H9 (cell line): ENCODE results near the gene METTL16. TPM values are rescaled to one million over a fixed set of nuclear protein-coding genes. Genes with fewer than 3 reads are reported as not detected.

ENCODE experiments used
- DNase-seq: peaks from one replicate; pipeline ENCODE4 v3.0.0-alpha.2; 2017
- H2AFZ ChIP-seq: one replicate; pipeline ENCODE4 v1.6.1; 2013; ENCODE audit warnings: mild to moderate bottlenecking, low read length, control low read depth, moderate library complexity
- H2AK5ac ChIP-seq: 2 replicates; pipeline ENCODE4 v1.6.1; 2013; ENCODE audit warnings: low read length, control low read depth, mixed read lengths; ENCODE audit not compliant: insufficient read length
- H2BK120ac ChIP-seq: one replicate; pipeline ENCODE4 v1.6.1; 2013; ENCODE audit warnings: low read depth, mild to moderate bottlenecking, low read length, control low read depth, inconsistent platforms; ENCODE audit not compliant: poor library complexity, severe bottlenecking
- H2BK12ac ChIP-seq: 2 replicates; pipeline ENCODE4 v1.6.1; 2013; ENCODE audit warnings: low read length, control low read depth, mixed read lengths, low read depth; ENCODE audit not compliant: insufficient read length
- H2BK15ac ChIP-seq: 2 replicates; pipeline ENCODE4 v1.6.1; 2013; ENCODE audit warnings: low read depth, low read length, control low read depth
- H2BK20ac ChIP-seq: one replicate; pipeline ENCODE4 v1.6.1; 2013; ENCODE audit warnings: low read depth, mild to moderate bottlenecking, low read length, control low read depth, inconsistent platforms; ENCODE audit not compliant: poor library complexity, severe bottlenecking
- H2BK5ac ChIP-seq: 2 replicates; pipeline ENCODE4 v1.6.1; 2013; ENCODE audit warnings: low read length, control low read depth, mixed read lengths; ENCODE audit not compliant: insufficient read length
- H3K14ac ChIP-seq: 2 replicates; pipeline ENCODE4 v1.6.1; 2013; ENCODE audit warnings: low read length, control low read depth; ENCODE audit not compliant: insufficient read depth
- H3K18ac ChIP-seq: 2 replicates; pipeline ENCODE4 v1.6.1; 2013; ENCODE audit warnings: low read depth, mild to moderate bottlenecking, mixed read lengths, low read length, control low read depth; ENCODE audit not compliant: insufficient read length
- H3K23ac ChIP-seq: 2 replicates; pipeline ENCODE4 v1.6.1; 2013; ENCODE audit warnings: low read length, control low read depth, mixed read lengths, low read depth; ENCODE audit not compliant: insufficient read length
- H3K23me2 ChIP-seq: 2 replicates; pipeline ENCODE4 v1.6.1; 2013; ENCODE audit warnings: low read depth, mild to moderate bottlenecking, mixed read lengths, low read length, control low read depth; ENCODE audit not compliant: insufficient read length, poor library complexity, severe bottlenecking
- H3K27ac ChIP-seq: 2 replicates; pipeline ENCODE4 v1.5.1; 2013; ENCODE audit warnings: low read length, control low read depth, mixed read lengths, low read depth; ENCODE audit not compliant: insufficient read length
- H3K27me3 ChIP-seq: 2 replicates; pipeline ENCODE4 v1.6.1; 2013; ENCODE audit warnings: low read length, control low read depth, inconsistent platforms; ENCODE audit not compliant: insufficient read depth
- H3K4ac ChIP-seq: 2 replicates; pipeline ENCODE4 v1.6.1; 2013; ENCODE audit warnings: low read depth, mild to moderate bottlenecking, control low read depth, inconsistent platforms, low read length, moderate library complexity
- H3K4me1 ChIP-seq: 2 replicates; pipeline ENCODE4 v1.6.1; 2013; ENCODE audit warnings: low read length, control low read depth, inconsistent platforms; ENCODE audit not compliant: insufficient read depth
- H3K4me2 ChIP-seq: 2 replicates; pipeline ENCODE4 v1.6.1; 2013; ENCODE audit warnings: low read length, control low read depth, mixed read lengths; ENCODE audit not compliant: insufficient read length, insufficient read depth
- H3K56ac ChIP-seq: 2 replicates; pipeline ENCODE4 v1.6.1; 2013; ENCODE audit warnings: low read depth, mild to moderate bottlenecking, mixed read lengths, low read length, control low read depth; ENCODE audit not compliant: insufficient read length
- H3K79me1 ChIP-seq: 2 replicates; pipeline ENCODE4 v1.6.1; 2013; ENCODE audit warnings: low read depth, mild to moderate bottlenecking, moderate library complexity, low read length, control low read depth, inconsistent platforms; ENCODE audit not compliant: insufficient read depth, poor library complexity, severe bottlenecking
- H3K79me2 ChIP-seq: 2 replicates; pipeline ENCODE4 v1.6.1; 2013; ENCODE audit warnings: low read length, control low read depth, inconsistent platforms; ENCODE audit not compliant: insufficient read depth
- H3K9ac ChIP-seq: 2 replicates; pipeline ENCODE4 v1.6.1; 2013; ENCODE audit warnings: low read length, control low read depth, mixed read lengths; ENCODE audit not compliant: insufficient read length; ENCODE audit errors: extremely low read depth
- H3K9me3 ChIP-seq: one replicate; pipeline ENCODE4 v1.6.1; 2013; ENCODE audit warnings: low read depth, low read length, inconsistent platforms; ENCODE audit not compliant: control insufficient read depth
- H3T11ph ChIP-seq: one replicate; pipeline ENCODE4 v1.6.1; 2013; ENCODE audit warnings: mild to moderate bottlenecking, low read length, control low read depth, inconsistent platforms
- H4K20me1 ChIP-seq: one replicate; pipeline ENCODE4 v1.6.1; 2013; ENCODE audit not compliant: control insufficient read depth, insufficient read length, insufficient read depth
- H4K5ac ChIP-seq: 2 replicates; pipeline ENCODE4 v1.6.1; 2013; ENCODE audit warnings: low read depth, mild to moderate bottlenecking, mixed read lengths, low read length, control low read depth; ENCODE audit not compliant: insufficient read length
- H4K8ac ChIP-seq: replicated peaks from 2 replicates; pipeline ENCODE4 v1.6.1; 2013; ENCODE audit warnings: low read length, control low read depth, mixed read lengths, low read depth; ENCODE audit not compliant: insufficient read length
- H4K91ac ChIP-seq: 2 replicates; pipeline ENCODE4 v1.6.1; 2013; ENCODE audit warnings: low read depth, mild to moderate bottlenecking, moderate library complexity, mixed read lengths, low read length, control low read depth; ENCODE audit not compliant: insufficient read length
- H3K27ac Mint-ChIP-seq, 3 experiments: 2 replicates in 2 of 3; 3 replicates in 1 of 3; pipeline ENCODE4 v1.8.0; 2020 to 2021; ENCODE audit warnings: mixed read lengths in 3 of 3, mild to moderate bottlenecking in 1 of 3, moderate library complexity in 1 of 3
- H3K27me3 Mint-ChIP-seq: 2 replicates; pipeline ENCODE4 v1.8.0; 2021; ENCODE audit warnings: low read depth, mild to moderate bottlenecking, moderate library complexity, mixed read lengths
- H3K36me3 Mint-ChIP-seq, 3 experiments: 2 replicates in 2 of 3; 3 replicates in 1 of 3; pipeline ENCODE4 v1.8.0; 2020 to 2021; ENCODE audit warnings: low read depth in 3 of 3, mixed read lengths in 3 of 3; ENCODE audit not compliant: insufficient read depth in 1 of 3
- H3K4me1 Mint-ChIP-seq, 2 experiments: 2 replicates each; pipeline ENCODE4 v1.8.0; 2020; ENCODE audit warnings: mixed read lengths in 2 of 2
- H3K4me3 Mint-ChIP-seq, 2 experiments: 2 replicates in 1 of 2; 3 replicates in 1 of 2; pipeline ENCODE4 v1.8.0; 2020 to 2021; ENCODE audit warnings: mild to moderate bottlenecking in 2 of 2, mixed read lengths in 2 of 2, moderate library complexity in 1 of 2
- H3K9me3 Mint-ChIP-seq, 2 experiments: 2 replicates in 1 of 2; 3 replicates in 1 of 2; pipeline ENCODE4 v1.8.0; 2020; ENCODE audit warnings: mild to moderate bottlenecking in 2 of 2, mixed read lengths in 2 of 2, moderate library complexity in 1 of 2
- WGBS: extraction: QIAGEN DNeasy Blood & Tissue Kit; methylation state at CpG from one replicate; pipeline ENCODE4 v1.1.7; 2013; ENCODE audit warnings: missing lambda C conversion rate, low lambda C conversion rate, mixed read lengths; ENCODE audit not compliant: insufficient read length; ENCODE audit errors: extremely low coverage; 5-methylcytosine and 5-hydroxymethylcytosine counted together
- total RNA-seq: library from RNA; stranded (reverse); gene quantifications from 2 replicates; pipeline ENCODE4 v1.2.1, GENCODE V29; 2021
- TF ChIP-seq, protein P1 (sequence below): fragments of 200-600 bp; sonication (generic); conservative IDR thresholded peaks from 3 replicates; pipeline ENCODE4 v1.8.0; 2021; ENCODE audit warnings: antibody characterized with exemption, mild to moderate bottlenecking

Gene METTL16
- total RNA-seq, 1 experiment from 2014 or later, result 55.4 TPM

DNA sequence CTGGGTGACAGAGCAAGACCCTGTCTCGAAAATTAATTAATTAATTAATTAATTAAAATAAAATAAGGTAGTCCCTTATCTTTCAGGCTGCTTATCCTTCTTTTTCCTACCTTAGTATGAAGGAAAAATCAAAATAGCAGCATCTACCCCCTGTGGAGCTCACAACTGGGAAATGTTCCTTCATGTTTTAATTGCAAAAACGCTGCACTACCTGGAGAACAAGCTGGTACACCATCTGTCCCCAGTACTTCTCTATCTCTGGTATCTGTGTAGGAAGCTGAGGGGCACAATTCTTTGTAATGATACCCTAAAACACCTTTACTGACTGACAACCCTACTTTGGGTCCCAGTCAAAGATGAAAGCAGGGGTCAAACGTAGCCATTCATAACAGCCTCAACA lies 55.7 kb downstream of the METTL16 start:
- H3K14ac ChIP-seq, result no peak overlapping the region
- H2BK12ac ChIP-seq, result no peak overlapping the region
- H3K79me2 ChIP-seq, result no peaks in the 10 kb centered on the region; the same call in 1 of the 2 replicates
- Mint-ChIP-seq H3K9me3 (no peaks in the 10 kb centered on the region), H3K4me1 (peaks cover 7 to 11% of the 10 kb centered on the region in 2 experiments; a peak in 3 of 4 replicates), H3K27me3 (no peaks in the 10 kb centered on the region), H3K4me3 (no peak overlapping the region), H3K36me3 (peaks cover 9 to 36% (median 27%) of the 10 kb centered on the region in 3 experiments; a peak in 6 of 7 replicates), H3K27ac (no peak overlapping the region; a peak in 1 of 7 replicates)
- H3K27me3 ChIP-seq, result no peaks in the 10 kb centered on the region
- no peak overlapping the region for H2AFZ ChIP-seq
- no peak overlapping the region for H2BK15ac ChIP-seq
- no peak overlapping the region for H4K8ac ChIP-seq
- no peak overlapping the region for H2BK5ac ChIP-seq
- no peaks in the 10 kb centered on the region for H3K23me2 ChIP-seq
- H3K9ac ChIP-seq, result no peak overlapping the region
- no peaks in the 10 kb centered on the region for H3K79me1 ChIP-seq
- H4K20me1 ChIP-seq, result no peaks in the 10 kb centered on the region
- H3K4me2 ChIP-seq, result no peak overlapping the region
- no peak overlapping the region for H3K4ac ChIP-seq
- H2AK5ac ChIP-seq, result no peak overlapping the region
- WGBS, result no CpG with 5 or more reads among the region's 3 CpGs
- H3T11ph ChIP-seq, result no peak overlapping the region
- no peak overlapping the region for H3K27ac ChIP-seq
- H3K23ac ChIP-seq, result no peak overlapping the region
- no peak overlapping the region for H4K5ac ChIP-seq
- H4K91ac ChIP-seq, result no peak overlapping the region
- TF ChIP-seq, protein P1, sequence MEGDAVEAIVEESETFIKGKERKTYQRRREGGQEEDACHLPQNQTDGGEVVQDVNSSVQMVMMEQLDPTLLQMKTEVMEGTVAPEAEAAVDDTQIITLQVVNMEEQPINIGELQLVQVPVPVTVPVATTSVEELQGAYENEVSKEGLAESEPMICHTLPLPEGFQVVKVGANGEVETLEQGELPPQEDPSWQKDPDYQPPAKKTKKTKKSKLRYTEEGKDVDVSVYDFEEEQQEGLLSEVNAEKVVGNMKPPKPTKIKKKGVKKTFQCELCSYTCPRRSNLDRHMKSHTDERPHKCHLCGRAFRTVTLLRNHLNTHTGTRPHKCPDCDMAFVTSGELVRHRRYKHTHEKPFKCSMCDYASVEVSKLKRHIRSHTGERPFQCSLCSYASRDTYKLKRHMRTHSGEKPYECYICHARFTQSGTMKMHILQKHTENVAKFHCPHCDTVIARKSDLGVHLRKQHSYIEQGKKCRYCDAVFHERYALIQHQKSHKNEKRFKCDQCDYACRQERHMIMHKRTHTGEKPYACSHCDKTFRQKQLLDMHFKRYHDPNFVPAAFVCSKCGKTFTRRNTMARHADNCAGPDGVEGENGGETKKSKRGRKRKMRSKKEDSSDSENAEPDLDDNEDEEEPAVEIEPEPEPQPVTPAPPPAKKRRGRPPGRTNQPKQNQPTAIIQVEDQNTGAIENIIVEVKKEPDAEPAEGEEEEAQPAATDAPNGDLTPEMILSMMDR, result no peak
- no peaks in the 10 kb centered on the region for H3K4me1 ChIP-seq
- no peaks in the 10 kb centered on the region for H3K9me3 ChIP-seq
- DNase-seq, result no peak
- H2BK20ac ChIP-seq, result no peak overlapping the region
- no peak overlapping the region for H2BK120ac ChIP-seq
- H3K56ac ChIP-seq, result no peak overlapping the region
- H3K18ac ChIP-seq, result no peak overlapping the region
